GM10266 (cell line): ENCODE data around the gene ABCC1.

ENCODE experiments used
- DNase-seq: peaks from one replicate; pipeline ENCODE4 v3.0.0; 2012; ENCODE audit errors: extremely low spot score
- CTCF ChIP-seq: IDR thresholded peaks from 2 replicates; pipeline ENCODE4 v1.5.1; 2012; ENCODE audit warnings: mild to moderate bottlenecking, low read depth; ENCODE audit not compliant: control insufficient read depth, insufficient read depth; ENCODE audit errors: missing control alignments

The ABCC1 gene

GRCh38 chr16:15970202-15970601 is 20.8 kb downstream of the ABCC1 start:
- TF ChIP-seq CTCF, result no peak
- DNase-seq, result no peak

- no peak for TF ChIP-seq CTCF
- DNase-seq, result no peak
Measured at GRCh38 chr16:15970743-15971439, 21.5 kb downstream of the ABCC1 start.

- no peak for DNase-seq
- TF ChIP-seq CTCF, result no peak
Measured at GRCh38 chr16:15971440-15971815, 22.0 kb downstream of the ABCC1 start.

GRCh38 chr16:15972046-15972868 is 22.8 kb downstream of the ABCC1 start:
- DNase-seq, result no peak
- TF ChIP-seq CTCF, result no peak

GRCh38 chr16:15973421-15973820 is 24.0 kb downstream of the ABCC1 start:
- no peak for DNase-seq
- TF ChIP-seq CTCF, result no peak

GRCh38 chr16:15974057-15974456 is 24.6 kb downstream of the ABCC1 start:
- DNase-seq, result no peak
- TF ChIP-seq CTCF, result no peak

- DNase-seq, result no peak
- TF ChIP-seq CTCF, result no peak
Measured at GRCh38 chr16:15975172-15975571, 25.8 kb downstream of the ABCC1 start.
